Epithelial cell of proximal tubule (primary cell): ENCODE data around the gene SPOCK1. TPM values are rescaled to one million over a fixed set of nuclear protein-coding genes. Genes with fewer than 3 reads are reported as not detected.
"Not testable (repeated sequence)": the region's sequence is repeated elsewhere in the genome, so short reads cannot be mapped to it uniquely, and the experiment has no call there.

Experiments used
- DNase-seq: peaks from one replicate; pipeline ENCODE4 v3.0.0-alpha.2; 2011; ENCODE audit warnings: low read depth
- H3K4me3 ChIP-seq: 2 replicates; pipeline ENCODE4 v1.5.1; 2011; ENCODE audit warnings: low read depth, mild to moderate bottlenecking, low read length
- CTCF ChIP-seq: conservative IDR thresholded peaks from 2 replicates; pipeline ENCODE4 v1.5.1; 2012; ENCODE audit warnings: low read depth, mild to moderate bottlenecking, low read length
- total RNA-seq: library from RNA; depleted of rRNA; stranded (reverse); fragments of >200 nt; gene quantifications from 2 replicates; pipeline ENCODE4 v1.2.3, GENCODE V29; 2015

Gene SPOCK1
- total RNA-seq, 1 donor from 2014 or later, result 31.4 TPM

GRCh38 chr5:137394380-137394779 is 104.7 kb downstream of the SPOCK1 start:
- TF ChIP-seq CTCF, result no peak
- DNase-seq, result no peak
- no peak overlapping the region for H3K4me3 ChIP-seq

DNA sequence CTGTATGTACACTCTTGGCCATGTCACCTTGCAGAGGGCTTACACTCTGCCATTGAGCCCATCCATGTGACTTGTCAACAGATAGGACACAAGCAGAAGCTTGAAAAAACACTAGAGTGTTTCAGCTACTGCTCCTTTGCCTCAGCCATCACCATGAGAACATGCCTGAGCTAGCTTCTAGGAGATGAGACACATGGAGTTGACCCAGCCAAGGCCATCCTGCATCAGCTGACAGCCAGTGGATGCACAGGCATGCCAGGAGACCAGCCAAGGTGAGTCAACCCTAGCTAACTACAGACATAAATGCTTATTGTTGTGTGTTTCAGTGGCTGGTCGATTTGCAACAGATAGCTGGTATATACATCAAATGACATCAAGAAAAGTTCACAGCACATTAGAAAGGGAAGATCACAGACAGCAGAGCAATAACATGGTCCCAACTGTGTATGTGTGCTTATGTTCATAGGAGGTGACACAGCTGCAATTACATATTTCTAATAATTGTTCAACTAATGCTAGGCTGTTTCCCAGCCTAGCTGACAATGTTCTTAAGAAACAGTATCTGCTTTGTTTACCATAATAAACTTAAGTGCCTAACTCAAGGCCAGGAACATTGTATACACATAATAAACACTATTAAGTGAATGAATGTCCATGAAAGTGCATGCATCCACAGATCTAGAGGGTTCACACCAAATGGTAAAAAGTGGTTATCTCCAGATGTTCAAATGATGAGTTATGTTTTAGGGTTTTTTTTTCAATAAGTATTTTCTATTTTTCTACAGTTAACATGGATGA is 105.7 kb downstream of the SPOCK1 start:
- no peak overlapping the region for H3K4me3 ChIP-seq
- TF ChIP-seq CTCF, result no peak
- DNase-seq, result no peak

GRCh38 chr5:137392261-137392660 is 106.9 kb downstream of the SPOCK1 start:
- DNase-seq, result no peak
- H3K4me3 ChIP-seq, result no peak overlapping the region
- TF ChIP-seq CTCF, result no peak

- DNase-seq, result not testable (repeated sequence)
These were observed 108.1 kb downstream of the SPOCK1 start for GRCh38 chr5:137391044-137391443.

DNA sequence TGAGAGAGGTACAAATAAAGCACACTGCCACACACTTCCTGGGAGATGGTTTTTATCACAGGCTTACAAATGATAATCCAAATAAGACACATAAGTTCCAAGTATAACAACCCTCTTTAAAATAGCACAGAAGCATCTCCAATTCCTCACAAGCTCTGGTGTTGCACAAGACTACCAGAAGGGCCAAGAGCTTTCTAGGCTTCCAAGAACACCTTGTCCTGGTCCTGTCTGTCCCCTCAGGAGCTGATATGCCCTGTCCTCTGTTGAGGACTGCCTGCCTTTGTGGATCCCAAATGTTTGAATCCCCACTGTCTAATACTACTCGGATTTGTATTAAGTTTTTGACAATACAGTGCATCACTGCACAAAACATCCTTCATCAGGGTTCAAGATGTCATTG is 110.1 kb downstream of the SPOCK1 start:
- no peak for TF ChIP-seq CTCF
- no peak for DNase-seq
- H3K4me3 ChIP-seq, result no peak overlapping the region

More at GRCh38 chr5:137391044-137391443, 108.1 kb downstream of the SPOCK1 start:
- not testable (repeated sequence) for H3K4me3 ChIP-seq

DNA sequence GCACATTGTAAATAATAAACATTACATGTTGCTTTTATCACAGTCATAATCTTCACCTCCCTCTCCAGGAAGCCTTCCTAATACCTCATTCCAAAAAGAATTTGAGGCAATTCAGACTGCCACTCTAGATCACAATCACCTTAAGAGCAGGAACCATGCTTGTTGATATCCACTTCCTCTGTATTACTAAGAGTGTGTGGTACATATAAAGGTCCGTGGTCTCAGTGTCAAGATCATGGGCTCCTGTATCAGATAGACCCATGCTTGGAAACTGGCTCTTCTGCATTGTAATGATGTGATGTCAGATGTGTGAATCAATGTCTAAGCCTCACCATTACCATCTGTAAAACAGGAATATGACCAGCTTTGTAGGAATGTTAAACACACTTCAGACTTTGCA is 114.1 kb downstream of the SPOCK1 start:
- no peak for TF ChIP-seq CTCF
- H3K4me3 ChIP-seq, result no peak overlapping the region
- no peak for DNase-seq

DNA sequence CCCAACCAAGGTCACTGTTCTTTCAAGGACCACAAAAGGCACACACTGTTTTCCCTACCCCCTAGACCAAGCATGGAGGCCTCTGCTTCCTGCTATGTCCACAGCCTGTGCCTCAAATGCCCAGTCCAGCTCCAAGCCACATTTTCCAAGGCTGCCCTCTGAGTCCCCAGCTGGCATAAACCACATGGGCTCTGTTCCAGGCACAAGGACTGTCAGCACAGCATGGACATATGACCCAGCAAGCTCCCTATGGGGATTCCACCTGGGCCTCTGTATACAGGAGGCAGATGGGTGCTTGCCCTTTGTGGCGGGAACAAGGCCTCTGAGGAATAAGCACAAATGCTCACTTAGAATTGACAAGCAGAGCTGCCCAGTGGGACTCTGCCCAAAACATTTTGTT is 115.2 kb downstream of the SPOCK1 start:
- no peak for TF ChIP-seq CTCF
- no peak for DNase-seq
- H3K4me3 ChIP-seq, result no peak overlapping the region
